ENCODE results near the gene LRP2. TPM values are rescaled to one million over a fixed set of nuclear protein-coding genes. Genes with fewer than 3 reads are reported as not detected.
"Not testable (repeated sequence)": the region's sequence is repeated elsewhere in the genome, so short reads cannot be mapped to it uniquely, and the experiment has no call there.

Gene LRP2
- total RNA-seq, 4 donors from 2014 or later = 0.08 to 0.96 (median 0.20) TPM

GRCh38 chr2:169286624-169287231 is 75.6 kb downstream of the LRP2 start:
- Histone ChIP-seq H3K27me3 (no peaks in the 10 kb centered on the region), H3K27ac (no peak overlapping the region), H3K9me3 (no peaks in the 10 kb centered on the region), H3K4me1 (no peaks in the 10 kb centered on the region), H3K4me3 (no peak overlapping the region), H3K36me3 (no peaks in the 10 kb centered on the region)
- TF ChIP-seq, protein P1, sequence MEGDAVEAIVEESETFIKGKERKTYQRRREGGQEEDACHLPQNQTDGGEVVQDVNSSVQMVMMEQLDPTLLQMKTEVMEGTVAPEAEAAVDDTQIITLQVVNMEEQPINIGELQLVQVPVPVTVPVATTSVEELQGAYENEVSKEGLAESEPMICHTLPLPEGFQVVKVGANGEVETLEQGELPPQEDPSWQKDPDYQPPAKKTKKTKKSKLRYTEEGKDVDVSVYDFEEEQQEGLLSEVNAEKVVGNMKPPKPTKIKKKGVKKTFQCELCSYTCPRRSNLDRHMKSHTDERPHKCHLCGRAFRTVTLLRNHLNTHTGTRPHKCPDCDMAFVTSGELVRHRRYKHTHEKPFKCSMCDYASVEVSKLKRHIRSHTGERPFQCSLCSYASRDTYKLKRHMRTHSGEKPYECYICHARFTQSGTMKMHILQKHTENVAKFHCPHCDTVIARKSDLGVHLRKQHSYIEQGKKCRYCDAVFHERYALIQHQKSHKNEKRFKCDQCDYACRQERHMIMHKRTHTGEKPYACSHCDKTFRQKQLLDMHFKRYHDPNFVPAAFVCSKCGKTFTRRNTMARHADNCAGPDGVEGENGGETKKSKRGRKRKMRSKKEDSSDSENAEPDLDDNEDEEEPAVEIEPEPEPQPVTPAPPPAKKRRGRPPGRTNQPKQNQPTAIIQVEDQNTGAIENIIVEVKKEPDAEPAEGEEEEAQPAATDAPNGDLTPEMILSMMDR (IDR thresholded peaks at IDR 0.05) = no peak
- no peak for TF ChIP-seq POLR2A (IDR thresholded peaks at IDR 0.05)
- TF ChIP-seq EP300 (IDR thresholded peaks at IDR 0.05) = no peak
- TF ChIP-seq POLR2AphosphoS5 (IDR thresholded peaks at IDR 0.05) = no peak
- no peak for DNase-seq (ENCODE audit: low spot score in 2 of 2)
- 72% methylated on average over 4 of the region's 4 CpGs for WGBS

DNA sequence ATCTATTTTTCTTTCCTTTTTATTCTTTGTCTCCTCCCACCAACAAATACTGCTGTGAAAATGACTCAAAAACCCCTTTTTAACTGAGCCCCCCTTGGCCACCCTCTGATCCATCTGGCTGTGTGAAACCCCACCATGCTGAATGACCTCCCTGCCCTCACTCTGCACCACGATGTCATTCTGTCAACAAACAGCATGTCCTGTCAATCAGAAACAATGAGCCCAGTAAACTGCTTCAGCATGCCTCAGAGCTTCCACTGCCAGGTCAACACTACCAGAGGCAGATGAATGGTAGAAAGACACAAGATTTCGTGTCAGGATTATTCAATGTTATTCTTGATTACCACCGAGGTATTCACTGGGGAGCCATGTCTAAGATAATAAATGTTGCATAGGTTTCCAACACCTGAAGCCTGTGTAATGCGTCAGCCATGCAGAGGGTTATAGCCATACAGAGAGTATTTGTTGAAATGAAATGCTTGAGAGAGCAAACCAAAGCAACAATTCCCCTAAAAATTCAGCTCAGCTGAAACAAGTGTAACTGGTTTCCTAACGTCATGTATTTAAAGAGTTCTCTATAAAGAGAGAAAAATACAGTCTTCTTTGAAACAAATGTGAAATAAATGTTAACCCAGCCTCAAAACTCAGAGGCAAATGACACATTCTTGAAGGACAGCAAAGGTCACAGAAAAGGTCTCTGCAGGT is 76.7 kb downstream of the LRP2 start:
- Histone ChIP-seq H3K4me1 (no peaks in the 10 kb centered on the region), H3K9me3 (no peaks in the 10 kb centered on the region), H3K4me3 (no peak overlapping the region), H3K36me3 (no peaks in the 10 kb centered on the region), H3K27me3 (no peaks in the 10 kb centered on the region), H3K27ac (no peak overlapping the region)
- TF ChIP-seq POLR2A (IDR thresholded peaks at IDR 0.05) (no peak), POLR2AphosphoS5 (IDR thresholded peaks at IDR 0.05) (no peak), EP300 (IDR thresholded peaks at IDR 0.05) (no peak)
- TF ChIP-seq, protein P1 (IDR thresholded peaks at IDR 0.05) = no peak
- DNase-seq (ENCODE audit: low spot score in 2 of 2) = no peak
- WGBS = 56% methylated on average over 5 of the region's 5 CpGs

DNA sequence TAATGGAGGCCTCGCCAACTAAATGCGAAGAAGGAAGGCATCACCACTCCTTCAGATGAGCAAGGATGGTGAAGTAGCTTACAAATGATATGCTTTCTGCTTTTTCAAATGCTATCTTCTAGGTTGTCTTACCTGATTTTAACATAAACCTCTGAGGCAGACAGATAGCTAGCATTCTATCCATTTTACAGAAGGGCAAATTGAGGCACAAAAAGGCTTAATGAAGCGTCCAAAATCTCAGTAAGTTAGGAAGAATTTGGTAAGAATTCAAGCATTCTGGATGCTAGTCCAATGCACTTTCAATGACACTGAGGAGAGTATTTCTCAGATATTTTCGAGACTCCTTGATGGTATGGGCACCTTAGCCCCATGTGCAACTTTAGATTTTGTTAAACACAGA is 81.8 kb downstream of the LRP2 start:
- TF ChIP-seq EP300 (IDR thresholded peaks at IDR 0.05) (no peak), POLR2AphosphoS5 (IDR thresholded peaks at IDR 0.05) (no peak), POLR2A (IDR thresholded peaks at IDR 0.05) (no peak)
- TF ChIP-seq, protein P1 (IDR thresholded peaks at IDR 0.05) = no peak
- no peaks in the 10 kb centered on the region for H3K9me3 ChIP-seq
- H3K4me1 ChIP-seq = no peaks in the 10 kb centered on the region
- no peaks in the 10 kb centered on the region for H3K27me3 ChIP-seq
- WGBS = 88% methylated on average over 4 of the region's 4 CpGs
- no peak overlapping the region for H3K4me3 ChIP-seq
- no peaks in the 10 kb centered on the region for H3K36me3 ChIP-seq
- DNase-seq (ENCODE audit: low spot score in 2 of 2) = no peak
- no peak overlapping the region for H3K27ac ChIP-seq

GRCh38 chr2:169275696-169276444 is 86.5 kb downstream of the LRP2 start:
- DNase-seq (ENCODE audit: low spot score in 2 of 2) = no peak
- H3K4me3 ChIP-seq = no peak overlapping the region
- no peaks in the 10 kb centered on the region for H3K4me1 ChIP-seq
- TF ChIP-seq POLR2AphosphoS5 (IDR thresholded peaks at IDR 0.05) = no peak
- no peak for TF ChIP-seq POLR2A (IDR thresholded peaks at IDR 0.05)
- TF ChIP-seq, protein P1 (IDR thresholded peaks at IDR 0.05) = no peak
- TF ChIP-seq EP300 (IDR thresholded peaks at IDR 0.05) = no peak
- no peaks in the 10 kb centered on the region for H3K9me3 ChIP-seq
- no peak overlapping the region for H3K27ac ChIP-seq
- WGBS = 79% methylated on average over 7 of the region's 7 CpGs
- no peaks in the 10 kb centered on the region for H3K27me3 ChIP-seq
- no peaks in the 10 kb centered on the region for H3K36me3 ChIP-seq

DNA sequence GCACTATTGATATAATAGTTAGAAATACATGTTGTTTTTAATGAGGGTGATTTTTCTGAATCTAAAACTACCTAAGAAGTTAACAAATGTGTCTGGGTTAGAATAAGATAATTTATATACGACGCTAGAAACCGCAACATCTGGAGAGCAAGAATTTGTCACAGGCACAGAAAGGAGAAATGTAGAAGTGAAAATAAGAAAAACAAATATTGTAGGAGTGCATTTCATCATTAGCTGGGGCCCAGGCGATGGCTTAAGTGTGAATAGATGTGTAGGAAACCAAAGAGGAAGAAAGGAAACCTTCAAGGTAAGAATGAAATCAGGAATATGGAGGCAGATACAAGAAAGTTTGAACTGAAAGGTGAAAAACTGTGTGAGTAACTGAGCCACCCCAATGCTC is 90.3 kb downstream of the LRP2 start:
- Histone ChIP-seq H3K27me3 (no peaks in the 10 kb centered on the region), H3K36me3 (no peaks in the 10 kb centered on the region), H3K4me3 (no peak overlapping the region), H3K9me3 (no peaks in the 10 kb centered on the region), H3K4me1 (no peaks in the 10 kb centered on the region), H3K27ac (no peak overlapping the region)
- no peak for DNase-seq (ENCODE audit: low spot score in 2 of 2)
- TF ChIP-seq EP300 (IDR thresholded peaks at IDR 0.05) (no peak), POLR2A (IDR thresholded peaks at IDR 0.05) (no peak), POLR2AphosphoS5 (IDR thresholded peaks at IDR 0.05) (no peak)
- TF ChIP-seq, protein P1 (IDR thresholded peaks at IDR 0.05) = no peak
- WGBS = 83% methylated on average over 4 of the region's 4 CpGs

GRCh38 chr2:169270574-169270973 is 91.8 kb downstream of the LRP2 start:
- H3K27me3 ChIP-seq; H3K9me3 ChIP-seq; H3K36me3 ChIP-seq; H3K27ac ChIP-seq; DNase-seq (ENCODE audit: low spot score in 2 of 2); H3K4me3 ChIP-seq; H3K4me1 ChIP-seq: not testable (repeated sequence)
- 93% methylated on average over 6 of the region's 6 CpGs for WGBS

Data from suprapubic skin (tissue), 4 donors.